Stimulated activated naive CD8-positive, alpha-beta T cell treated with anti-CD3 and anti-CD28 coated beads, Interleukin-15, Interleukin-2, amounts not matched to agents 100 U/mL and 50 U/mL, for 24 hours (primary cell): Measurements from ENCODE around the gene NREP.
"Not testable (repeated sequence)": the region's sequence is repeated elsewhere in the genome, so short reads cannot be mapped to it uniquely, and the experiment has no call there.

Experiments used
- ATAC-seq: fragments of 150-1000 bp; cut with Tn5 transposase; one replicate; pipeline ENCODE4 v1.10.0; 2021
- DNase-seq: peaks from one replicate; pipeline ENCODE4 v3.0.0; 2021

The NREP gene

DNA sequence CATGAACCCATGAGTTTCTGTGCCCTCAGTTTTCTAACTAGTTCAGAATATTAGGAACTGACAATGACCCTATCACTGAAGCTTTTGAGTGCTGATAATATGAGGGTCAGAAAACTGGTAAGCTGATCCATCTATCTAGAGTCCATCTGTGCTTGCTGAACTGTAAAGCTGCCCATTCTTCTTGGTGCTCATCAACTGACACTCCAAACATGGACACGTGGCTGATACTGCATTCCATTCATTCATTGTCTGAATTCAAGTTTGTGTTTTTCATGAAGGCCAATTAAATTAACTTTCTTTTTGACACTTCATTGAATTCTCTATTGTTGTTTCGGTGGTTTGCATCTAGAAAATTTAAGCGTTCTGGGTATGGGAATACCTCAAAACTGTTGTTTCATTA, 17.6 kb downstream of the NREP start:
- ATAC-seq, result no peak

DNA sequence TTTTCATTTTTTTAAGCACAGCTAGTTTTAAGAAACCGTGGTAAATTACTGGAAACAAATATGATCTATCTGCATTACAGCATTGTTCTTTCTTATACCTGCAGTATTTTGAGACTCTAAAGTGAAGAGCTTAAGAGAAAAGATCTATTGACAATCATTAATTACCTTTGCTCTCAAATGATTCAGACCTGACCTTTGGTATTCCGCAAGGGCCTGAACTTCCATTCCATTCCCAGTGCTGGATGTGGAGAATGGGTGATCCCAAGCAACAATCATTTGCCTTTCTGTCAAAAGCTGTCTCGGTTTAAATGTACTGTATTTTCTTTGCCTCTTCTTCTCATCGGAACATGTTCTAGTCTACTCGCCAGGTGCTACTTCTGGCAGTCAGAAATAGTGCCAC, 18.9 kb downstream of the NREP start:
- ATAC-seq (no peak), DNase-seq (no peak)

More for the DNA sequence above, 17.6 kb downstream of the NREP start:
- no peak for DNase-seq

DNA sequence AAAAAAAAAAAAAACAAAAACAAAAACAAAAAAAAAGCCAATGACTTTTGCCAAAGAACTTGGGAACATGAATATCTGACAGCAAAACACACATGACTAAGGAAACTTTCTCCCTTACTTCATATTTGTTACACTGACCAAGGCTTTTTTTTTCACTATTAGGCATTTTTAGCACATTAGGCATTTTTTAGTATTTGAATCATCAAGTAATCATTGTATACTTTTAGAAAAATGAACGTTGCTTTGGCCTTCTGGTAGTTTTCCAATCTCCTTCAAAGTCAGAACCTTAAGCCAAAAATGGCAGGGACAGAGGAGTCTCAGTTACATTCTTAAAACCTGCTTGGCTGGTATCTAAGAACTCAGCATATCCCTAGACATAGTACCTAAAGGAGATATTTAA, 19.3 kb downstream of the NREP start:
- DNase-seq, result no peak
- ATAC-seq, result no peak

DNA sequence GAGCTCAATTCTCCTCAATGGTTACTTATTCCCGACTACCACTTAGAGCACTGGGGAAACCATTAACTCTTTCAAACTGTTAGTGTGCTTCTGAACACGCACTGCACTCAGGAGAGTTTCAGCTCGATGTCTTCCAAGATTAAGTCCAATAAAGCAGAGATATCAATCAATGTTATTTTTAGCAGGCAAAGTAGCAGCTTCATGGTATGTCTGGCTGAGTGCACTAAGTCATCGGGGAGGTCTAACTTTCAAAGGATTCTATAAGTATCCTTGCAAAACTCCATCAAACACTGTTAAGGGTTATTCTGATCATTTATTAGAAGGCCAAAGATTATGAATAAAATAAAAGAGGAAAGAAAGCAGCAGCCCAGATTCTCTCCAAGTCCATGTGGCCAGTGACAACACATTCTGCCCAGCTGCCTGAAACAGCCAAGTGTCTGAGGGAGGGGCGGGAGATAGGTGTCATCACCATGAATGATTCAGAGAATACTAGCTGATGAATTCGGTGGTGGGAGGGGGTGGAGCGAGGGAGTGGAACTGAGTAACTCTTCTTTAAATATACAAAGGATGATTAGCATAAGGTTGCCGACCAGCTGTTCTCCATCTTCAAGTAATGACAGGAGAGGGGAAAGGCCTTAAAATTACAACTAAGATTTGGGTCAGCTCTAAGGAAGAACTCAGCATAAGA, 21.3 kb downstream of the NREP start:
- DNase-seq (peak; percentile 53), ATAC-seq (peak; percentile 76)

DNA sequence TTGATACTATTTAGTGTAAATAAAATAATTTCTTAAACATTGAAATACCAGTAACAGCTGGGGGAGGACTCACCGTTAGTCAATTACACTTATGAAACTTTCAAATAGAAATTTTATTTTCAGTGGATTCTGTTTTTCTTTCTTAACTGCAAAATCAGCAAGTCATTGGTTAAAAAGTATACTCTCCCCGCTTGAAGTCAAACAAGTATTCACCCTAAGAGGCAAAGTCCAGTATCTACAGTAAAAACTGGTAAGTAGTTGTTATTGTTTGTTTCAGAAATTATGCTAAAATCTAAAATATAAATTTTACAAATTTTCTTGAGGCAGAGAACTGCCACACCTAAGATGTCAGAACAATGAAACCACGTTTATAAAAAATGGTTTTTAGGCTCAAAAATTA, 22.4 kb downstream of the NREP start:
- DNase-seq (no peak), ATAC-seq (no peak)

DNA sequence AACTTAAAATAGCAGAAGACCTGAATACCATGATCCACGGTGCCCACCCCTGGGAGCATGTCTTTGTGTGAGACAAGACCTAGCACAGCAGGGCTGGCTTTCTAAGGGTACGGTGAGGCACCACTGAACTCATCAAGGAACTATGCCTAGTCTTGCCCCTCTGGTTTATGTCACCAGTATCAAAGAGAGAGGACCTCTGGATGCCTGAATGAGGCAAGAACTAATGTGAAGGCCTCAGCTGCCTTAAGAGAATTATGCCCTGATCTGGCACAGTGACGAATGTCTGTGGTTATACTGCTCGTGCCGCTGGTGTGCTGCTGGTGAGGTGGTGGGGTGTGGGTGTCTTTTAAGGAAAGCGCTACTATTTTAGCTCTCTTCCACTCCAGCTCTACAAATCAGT, 23.0 kb downstream of the NREP start:
- peak; percentile 83 for ATAC-seq
- peak; percentile 25 for DNase-seq

DNA sequence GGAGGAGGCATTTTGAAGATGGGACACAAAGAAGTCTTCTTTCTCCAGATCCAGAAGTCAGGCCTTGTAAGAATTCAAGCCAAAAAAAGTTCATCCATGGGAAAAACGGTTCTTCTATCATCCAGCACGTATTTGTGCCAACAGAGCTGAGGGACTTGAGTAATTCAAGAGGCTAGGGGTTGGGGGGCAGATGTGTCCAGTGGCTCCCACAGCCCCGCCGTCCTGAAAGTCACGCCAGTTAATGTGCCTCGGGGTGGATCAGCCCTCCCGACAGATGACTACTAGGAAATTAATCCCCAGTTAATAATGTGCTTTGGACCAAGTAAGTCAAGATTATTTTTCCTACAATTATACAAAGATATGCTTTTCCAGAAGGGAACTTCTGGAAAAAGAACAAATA, 23.4 kb downstream of the NREP start:
- DNase-seq, result no peak
- ATAC-seq, result no peak

DNA sequence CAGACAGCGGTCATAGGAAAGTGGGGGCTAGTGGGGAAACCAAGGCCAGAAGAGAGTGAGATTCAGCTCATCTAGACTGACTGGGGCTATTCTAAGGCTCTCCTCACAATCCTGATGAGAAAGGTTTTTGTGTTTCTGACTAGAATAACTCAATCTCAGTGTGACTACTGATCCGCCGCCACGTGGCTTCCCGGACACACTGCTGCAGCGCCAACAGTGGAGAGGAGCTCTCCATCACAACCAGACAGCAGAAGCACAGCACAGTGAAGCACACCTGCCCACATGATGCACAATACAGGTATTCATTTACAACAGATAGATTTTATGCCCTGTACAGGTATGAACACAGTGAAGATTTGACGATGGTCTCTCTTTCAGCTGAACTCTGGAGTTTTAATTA, 25.4 kb downstream of the NREP start:
- DNase-seq (no peak), ATAC-seq (no peak)

DNA sequence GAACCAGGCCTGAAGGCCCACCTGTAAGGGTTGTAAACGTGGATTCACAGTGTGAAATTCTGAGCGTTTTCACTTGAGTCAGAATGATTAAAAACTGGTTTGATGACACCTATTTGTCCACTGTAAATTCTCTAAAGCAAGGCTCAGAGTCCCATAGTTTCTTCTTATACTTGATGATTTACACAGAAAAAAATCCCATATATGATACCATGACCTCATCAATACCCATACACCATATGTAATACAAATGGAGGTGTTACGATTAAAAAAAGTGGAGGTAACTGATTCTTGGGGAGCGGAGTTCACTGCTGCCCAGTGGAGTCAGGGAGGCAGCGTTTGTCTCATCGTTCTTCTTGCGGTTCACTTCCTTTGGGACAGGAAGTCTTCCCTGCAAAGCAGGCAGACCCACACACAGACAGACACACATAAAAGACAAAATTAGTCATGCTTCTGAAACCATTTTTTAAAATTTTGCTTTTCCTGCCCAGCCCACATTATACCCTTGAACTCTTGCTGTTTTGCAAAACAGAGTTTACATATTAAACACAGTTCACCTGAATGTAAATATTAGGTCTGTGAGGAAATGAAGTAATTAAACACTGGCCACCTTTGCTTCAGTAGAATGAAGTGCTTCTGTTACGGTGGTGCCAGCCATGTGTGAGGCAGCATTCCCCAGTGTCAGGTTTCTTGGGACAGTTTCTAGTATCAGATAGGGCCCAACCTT, 26.2 kb downstream of the NREP start:
- ATAC-seq, result no peak
- DNase-seq, result no peak

DNA sequence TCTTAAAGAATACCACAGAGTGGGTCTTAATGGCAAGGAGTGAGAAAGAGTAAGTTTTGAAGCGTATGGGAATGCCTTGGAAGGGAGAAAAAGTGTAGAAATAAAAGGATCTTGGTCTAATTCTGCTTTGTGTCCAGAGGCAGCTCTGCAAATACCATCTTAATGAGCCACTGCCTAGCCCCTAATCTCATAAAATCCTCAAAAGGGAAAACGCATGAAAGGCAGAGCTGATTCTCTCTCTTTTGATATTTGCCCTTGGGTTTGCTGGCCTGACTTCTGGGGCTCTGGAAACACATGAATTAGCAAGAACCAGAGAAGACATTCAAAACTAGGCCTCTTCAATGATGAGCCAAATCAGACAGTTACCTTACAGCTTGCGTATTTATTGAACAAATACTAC, 28.1 kb downstream of the NREP start:
- no peak for DNase-seq
- ATAC-seq, result no peak

DNA sequence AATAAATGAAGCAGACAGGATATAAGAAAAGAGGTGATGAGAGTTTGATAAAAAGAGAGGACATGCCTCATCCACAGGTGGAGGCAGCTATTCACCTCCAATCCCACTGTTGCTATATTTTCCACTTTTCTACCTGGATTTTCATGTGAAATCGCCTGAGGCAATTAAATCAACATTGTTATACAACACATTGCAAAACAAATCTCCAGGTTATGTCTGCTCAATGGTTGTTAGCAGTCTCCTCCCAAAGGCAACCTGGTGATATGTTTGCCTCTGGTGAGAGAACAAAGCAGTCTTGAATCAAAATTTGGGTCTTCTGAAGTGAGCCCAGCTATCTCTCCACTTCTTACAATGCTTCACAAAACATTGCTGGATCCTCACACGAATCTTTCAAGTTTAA, 30.0 kb downstream of the NREP start:
- no peak for ATAC-seq

DNA sequence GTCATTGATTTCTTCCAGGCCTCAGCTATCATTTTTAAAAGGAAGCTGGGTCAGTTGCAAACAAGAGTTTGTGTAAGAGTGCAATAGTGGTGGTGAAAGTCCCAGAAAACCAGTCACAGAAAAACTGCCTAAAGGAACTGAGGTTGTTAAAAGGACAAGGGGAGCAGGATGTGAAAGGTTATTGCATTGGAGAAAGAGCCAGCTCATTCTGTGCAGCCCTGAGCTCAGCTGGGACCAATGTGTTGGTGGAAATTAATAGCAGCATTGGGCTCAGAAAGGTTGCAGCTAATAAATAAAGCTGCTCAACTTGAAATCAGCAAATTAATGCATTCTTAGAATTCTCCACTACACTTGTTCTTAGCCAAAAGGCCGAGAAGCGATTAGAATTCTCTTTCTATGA, 34.9 kb downstream of the NREP start:
- ATAC-seq (no peak), DNase-seq (no peak)

More for the DNA sequence above, 30.0 kb downstream of the NREP start:
- DNase-seq, result no peak

DNA sequence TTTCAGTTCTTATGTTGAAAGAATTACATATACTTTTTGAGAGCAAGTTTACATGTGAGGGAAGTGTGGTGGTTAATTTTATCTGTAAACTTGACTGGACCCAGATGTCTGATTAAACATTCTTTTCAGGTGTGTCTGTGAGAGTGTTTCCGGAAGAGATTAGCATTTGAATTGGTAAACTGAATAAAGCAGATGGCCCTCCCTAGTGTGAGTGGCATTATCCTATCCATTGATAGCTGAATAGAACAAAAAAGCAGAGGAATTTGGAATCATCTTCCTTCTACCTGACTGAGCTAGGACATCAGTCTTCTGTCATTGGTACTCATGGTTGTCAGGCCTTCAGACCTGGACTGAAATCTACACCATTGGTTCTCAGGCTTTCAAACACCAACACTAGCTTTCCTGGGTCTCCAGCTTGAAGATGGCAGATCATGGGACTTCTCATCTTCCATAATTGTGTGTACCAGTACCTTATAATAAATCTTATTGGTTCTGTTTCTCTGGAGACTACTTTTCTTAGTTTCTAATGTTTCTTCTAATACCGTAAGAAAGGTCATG, 36.6 kb downstream of the NREP start:
- no peak for DNase-seq

DNA sequence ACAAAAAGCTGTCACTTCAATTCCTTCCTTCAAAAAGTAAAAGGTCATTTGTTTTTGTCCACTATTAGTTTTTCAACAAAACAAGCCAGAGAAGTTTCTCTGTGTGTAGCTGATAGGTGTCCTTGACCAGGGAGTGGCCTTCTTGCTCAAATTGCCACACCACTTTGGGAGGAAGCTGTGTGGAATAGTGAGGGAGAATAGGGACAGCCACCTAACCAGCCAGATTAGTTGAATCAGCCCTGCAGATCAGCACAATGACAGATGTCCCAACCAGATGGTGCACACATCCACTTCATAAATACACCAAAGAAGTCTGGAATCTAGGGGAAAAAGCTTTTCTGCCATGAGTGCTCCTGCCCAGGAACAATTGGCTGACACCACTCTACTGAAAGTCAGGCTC, 37.2 kb downstream of the NREP start:
- DNase-seq (no peak), ATAC-seq (no peak)

More for the DNA sequence above, 36.6 kb downstream of the NREP start:
- no peak for ATAC-seq

DNA sequence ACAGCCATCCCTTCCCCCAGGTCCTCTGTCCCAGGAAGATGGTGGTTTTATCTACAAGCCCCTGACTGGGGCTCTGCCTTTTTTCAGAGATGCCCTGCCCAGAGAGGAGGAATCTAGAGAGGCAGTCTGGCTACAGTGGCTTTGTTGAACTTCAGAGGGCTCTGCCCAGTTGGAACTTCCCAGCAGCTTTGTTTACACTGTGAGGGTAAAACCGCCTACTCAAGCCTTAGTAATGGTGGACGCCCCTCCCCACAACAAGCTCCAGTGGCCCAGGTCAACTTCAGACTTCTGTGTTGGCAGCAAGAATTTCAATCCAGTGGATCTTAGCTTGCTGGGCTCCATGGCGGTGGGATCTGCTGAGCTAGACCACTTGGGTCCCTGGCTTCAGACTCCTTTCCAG, 40.2 kb downstream of the NREP start:
- ATAC-seq, DNase-seq: not testable (repeated sequence)

DNA sequence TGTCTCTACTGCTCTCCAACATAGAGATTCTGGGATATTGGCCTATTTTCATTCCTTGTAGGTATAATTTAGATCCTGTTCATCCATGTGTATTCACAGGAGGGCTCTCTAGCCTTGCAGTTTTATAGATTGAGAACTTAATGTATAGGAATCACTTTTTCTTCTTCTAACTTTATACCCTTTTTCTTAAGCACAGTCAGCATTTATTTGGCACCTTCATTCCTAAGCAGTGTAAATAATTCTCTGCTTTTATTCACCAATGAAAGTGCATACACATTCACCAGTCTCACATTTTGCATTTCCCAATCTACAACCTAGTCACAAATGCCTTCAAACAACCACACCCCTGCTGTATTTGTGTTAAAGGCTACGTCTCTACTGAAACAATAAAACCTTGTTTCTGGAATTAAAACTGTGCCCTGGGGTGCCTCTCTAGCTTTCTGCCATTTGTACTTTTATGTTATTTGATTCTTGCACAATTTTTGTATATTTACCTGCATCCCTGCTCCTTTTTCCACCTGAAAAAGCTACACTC, 49.3 kb downstream of the NREP start:
- DNase-seq (no peak), ATAC-seq (no peak)

DNA sequence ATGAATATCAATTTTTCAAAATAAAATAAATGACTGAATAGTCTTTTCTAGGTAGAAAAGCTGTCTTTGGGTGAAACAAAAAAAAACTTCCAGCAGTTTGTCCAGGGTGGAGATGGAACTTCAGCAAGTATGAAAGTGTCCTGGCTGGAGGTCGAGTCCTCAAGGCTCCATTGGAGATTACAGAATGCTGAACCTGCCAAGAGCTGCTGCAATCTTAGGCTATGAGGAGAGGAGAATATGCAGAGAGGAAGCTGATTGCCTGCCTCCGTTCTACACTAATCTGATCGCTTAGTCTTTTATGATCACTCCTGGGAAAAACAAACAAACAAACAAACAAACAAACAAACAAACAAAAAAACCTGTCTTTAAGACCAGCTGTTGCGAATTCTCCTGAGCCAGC, 50.6 kb downstream of the NREP start:
- ATAC-seq (no peak), DNase-seq (no peak)

DNA sequence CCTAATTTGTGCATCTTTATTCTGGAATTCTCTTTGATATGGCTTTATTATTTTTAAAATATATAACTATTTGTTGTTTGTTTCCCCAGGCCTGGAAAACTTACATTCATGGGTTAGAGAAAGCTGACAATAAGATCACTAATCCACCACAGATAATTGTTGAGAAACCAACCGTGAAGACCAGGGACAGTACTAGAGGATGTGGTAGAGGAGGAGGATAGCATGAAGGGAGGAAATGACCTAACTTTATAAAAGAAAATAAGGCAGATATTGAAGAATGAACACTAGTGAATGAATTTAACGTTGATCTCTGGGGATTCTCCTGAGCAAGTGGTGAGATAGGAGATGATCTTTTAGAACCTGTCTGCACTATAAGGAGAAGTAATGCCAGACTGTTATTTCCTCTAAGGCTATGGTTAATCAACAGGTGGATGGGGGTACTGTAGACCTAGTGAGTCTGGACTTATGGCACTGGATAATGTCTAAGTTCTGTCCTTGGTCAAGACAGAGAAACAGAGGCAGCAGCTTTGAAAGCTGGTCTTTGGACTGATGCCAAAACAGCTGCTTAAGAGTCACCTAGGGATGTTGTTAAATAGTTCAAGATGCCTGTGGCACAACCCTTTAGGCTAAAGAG, 52.4 kb downstream of the NREP start:
- no peak for DNase-seq
- ATAC-seq, result no peak

DNA sequence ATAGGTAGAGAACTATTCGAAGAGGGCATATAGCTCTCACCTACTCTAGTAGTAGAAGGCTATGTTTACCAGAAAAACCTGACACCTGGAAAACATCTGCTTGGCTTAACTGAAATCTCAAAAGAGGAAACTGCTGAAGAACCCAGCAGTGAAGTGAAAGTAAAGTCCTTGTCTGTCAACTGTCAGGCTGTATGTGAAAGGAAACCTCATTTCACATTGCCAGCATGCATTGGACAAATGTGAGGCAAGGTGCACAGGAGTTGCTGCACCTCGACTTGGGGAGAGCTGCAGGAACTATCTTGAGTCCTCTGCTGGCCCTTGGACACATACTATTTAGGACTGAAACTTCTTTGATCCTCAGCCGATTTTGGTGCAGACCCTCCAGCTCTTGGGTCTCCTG, 53.3 kb downstream of the NREP start:
- no peak for ATAC-seq
- DNase-seq, result no peak

DNA sequence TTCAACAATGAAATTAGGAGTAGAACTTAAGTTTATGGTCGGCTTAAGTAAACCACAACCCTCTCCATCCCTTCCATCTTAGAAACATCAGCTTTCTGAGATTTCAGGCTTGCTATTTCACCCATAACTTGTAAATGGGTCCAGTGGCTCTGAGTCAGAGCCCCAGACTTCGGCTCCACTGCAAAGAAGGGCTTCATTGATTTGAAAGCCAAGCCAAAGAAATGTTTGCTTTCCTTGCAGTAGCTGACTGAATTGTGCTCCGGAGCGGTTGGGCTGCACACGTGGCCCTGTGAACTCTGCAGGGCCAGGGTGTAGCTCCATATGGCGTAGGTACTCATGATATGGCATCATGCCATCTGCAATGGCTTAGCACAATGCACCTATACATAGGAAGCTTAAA, 57.0 kb downstream of the NREP start:
- no peak for ATAC-seq
- no peak for DNase-seq

DNA sequence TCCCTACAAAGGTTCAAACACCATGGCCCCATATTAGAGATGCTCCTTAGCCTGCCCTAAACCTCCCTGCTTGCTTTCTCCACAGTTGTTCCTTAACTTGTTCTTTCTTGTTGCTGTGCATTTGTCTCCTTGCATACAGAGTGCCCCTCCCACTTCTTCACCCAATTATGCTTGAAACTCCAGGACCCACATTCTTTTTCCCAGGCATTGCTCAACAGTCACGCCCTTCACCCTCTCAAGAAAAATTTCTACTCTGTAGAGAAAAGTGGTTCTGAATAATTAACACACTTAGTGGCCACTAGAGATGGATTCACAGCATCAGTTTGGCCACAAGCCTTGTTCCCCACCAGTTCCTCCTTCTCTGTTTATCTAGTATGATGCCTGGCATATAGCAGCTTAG, 57.7 kb downstream of the NREP start:
- ATAC-seq, result no peak
- no peak for DNase-seq

DNA sequence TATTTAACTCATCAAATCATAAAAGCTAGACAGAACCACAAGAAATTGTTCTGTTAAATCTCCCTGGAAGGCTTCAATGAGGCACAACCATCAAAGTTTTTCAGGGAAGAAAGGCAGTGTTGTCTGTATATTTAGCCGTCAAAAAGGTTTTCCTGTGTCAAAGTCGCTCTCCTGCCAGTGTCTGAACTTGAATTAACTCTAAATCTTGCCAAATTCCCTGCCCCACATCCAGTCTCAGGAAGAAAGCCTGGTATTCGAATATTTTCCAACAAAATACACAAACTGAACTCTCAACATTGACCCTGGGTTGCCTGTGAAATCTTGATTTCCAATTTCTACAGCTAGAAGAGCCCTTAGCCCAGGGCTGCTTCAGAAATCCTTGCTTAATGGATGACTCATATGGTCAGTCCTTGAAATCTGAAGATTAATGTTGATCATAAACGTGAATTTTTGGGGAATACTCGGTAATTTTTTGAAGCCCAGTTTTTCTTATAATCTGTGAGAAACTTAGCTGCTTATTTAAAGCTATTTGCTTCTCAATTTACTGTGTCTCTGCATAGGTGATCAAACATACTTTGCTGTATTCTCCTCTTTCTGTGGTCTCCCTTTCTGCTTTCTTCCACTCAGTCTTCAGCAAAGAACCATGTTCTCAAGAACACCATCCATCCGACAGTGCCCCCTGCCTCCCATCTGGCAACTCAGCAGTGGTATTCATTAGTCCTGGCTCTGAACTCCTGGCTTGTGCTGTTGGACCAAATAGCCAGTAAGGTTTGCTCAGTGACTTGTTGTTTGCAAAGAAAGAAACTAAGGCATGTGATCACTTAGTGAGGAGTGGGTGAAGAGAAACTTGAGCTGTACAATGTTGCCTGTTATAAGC, 58.9 kb downstream of the NREP start:
- DNase-seq (no peak), ATAC-seq (no peak)
